GM21423 (cell line): Measurements from ENCODE around the gene NDRG4.

Experiments used
- ATAC-seq: cut with Tn5 transposase; IDR thresholded peaks from one replicate; pipeline ENCODE4 v1.9.1; 2021; ENCODE audit warnings: mild to moderate bottlenecking, moderate library complexity; ENCODE audit not compliant: unreplicated experiment

NDRG4 gene

GRCh38 chr16:58499615-58500351 is at the start of gene NDRG4:
NDRG4 (plus strand) TSS chr16:58500143; CDS start chr16:58500249, 106 bp downstream.
- no peak for ATAC-seq

GRCh38 chr16:58450590-58450989 is 49.4 kb upstream of the NDRG4 start:
- no peak for ATAC-seq

GRCh38 chr16:58451265-58451689 is 48.7 kb upstream of the NDRG4 start:
- ATAC-seq: no peak

- no peak for ATAC-seq
Measured at GRCh38 chr16:58451945-58452401, 48.0 kb upstream of the NDRG4 start.

DNA sequence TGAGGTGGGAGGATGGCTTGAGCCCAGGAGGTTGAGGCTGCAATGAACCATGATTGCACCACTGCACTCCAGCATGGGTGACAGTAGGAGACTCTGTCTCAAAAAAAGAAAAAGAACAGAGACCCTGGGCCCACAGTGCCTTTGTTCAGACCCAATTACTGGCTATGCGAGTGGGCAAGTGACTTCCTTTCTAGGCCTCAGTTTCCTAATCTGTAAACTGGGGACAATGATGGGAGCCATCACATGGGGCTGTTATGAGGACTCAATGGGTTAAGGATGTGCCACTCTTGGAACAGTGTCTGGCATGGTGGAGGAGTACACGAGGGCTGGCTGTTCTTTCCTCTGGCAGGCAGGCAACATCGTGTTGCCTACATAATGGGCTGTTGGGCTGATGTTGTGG is 47.3 kb upstream of the NDRG4 start:
- ATAC-seq: no peak

GRCh38 chr16:58454178-58454577 is 45.8 kb upstream of the NDRG4 start:
- no peak for ATAC-seq

- ATAC-seq: no peak
Measured at GRCh38 chr16:58454856-58455255, 45.1 kb upstream of the NDRG4 start.

DNA sequence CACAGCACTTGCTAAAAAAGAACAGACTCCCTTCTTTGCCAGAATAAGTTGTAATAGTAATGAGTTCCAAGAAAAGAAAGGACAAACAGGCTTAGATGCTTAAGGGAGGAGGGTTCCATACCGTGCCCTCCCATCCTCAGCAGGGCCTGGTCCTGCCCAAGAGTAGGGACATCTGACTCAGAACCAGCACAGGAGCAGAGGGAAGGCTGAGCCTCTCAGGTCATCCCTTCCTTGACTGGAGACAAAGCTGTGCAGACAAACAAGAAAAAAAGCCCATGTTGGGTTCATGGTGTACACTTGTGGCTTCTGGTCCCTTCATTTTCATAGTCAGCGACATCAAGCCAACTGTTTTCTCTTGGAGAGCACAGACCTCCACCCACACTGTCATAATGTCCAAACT is 44.2 kb upstream of the NDRG4 start:
- no peak for ATAC-seq

DNA sequence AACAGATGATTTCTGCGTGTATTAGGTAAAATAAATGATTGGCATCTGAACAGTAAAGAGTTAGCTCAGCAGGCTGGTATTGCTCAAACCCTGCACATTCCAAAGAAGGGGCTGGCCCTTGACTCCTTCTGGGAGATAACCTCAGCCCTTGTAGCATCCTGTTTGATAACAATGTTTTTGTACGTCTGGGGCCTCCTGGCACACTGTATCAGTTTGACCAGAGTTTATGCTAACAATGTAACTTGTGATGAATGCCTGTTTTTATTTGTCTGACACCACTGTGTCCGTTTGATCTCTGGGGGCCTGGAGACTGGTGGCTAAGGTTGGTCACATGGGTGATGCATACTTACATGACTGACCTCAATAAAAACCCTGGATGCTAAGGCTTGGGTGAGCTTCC is 43.8 kb upstream of the NDRG4 start:
- no peak for ATAC-seq

DNA sequence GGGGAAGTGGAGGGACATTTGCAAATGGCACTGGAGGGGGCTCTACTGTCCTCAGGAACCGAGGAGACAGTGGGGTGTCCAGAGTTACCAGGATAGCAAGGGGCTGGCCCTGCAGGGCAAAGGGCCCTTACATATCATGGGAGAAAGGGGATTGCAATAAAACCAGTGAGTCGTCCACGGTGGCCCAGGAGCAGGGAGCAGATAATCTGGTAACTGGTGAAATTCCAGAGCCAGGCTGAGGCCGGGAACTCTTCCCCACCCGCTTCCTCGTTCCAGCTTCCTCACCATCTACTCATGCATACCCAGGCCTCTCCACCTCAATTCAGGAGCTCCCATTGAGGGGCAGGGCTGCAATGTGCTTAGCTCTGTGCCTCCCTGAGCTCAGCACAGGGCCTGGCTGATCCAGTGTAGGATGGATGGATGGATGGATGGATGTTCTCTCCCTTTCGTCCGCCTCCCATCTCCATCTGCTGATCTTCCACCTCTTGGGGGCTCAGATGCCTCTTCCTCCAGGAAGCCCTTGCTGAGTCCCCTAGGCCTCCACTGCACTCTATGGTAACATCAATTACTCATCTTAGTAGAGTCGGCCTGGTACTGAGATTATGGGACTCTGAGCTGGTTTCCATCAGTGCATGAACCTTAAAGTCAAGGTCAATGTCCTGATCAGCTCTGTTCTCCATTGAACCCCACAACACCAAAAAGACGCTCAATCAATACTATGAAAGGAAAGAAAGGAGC is 41.2 kb upstream of the NDRG4 start:
- no peak for ATAC-seq

GRCh38 chr16:58459344-58460218 is 40.4 kb upstream of the NDRG4 start:
- peak; percentile 48 for ATAC-seq

DNA sequence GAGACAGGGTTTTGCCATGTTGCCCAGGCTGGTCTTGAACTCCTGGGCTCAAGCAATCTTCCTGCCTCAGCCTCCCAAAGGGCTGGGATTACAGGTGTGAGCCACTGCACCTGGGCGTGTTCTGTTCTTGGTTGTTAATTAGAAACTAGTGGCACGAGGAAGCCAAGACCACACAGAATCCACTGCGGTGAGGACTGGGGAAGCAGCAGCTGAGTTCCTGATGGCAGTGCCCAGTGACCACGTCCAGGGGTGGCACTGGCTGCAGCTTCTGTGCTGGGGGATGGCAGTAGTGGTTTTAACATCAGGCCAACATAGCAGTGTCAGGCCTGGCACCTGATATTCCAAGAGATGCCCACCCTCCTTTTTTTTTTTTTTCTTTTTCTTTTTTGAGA is 39.7 kb upstream of the NDRG4 start:
- no peak for ATAC-seq

DNA sequence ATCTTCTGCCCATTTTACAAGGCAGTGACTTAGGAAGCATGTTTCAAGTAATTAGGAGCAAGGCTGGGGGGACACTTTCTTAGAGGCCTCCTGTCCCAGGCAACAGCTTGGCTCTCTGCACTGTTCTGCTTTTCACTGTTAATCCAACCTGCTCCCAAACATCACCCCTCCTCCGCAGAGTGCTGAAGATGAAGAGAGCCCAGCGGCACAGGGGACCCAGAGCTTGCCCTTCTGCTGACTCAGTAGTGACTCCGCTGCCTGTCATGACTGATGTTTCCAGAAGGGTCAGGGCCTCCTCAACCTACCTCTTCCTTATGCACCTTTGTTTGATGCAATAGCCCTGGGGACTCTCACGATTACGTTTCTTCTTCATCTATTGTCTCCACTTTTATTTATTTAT is 38.9 kb upstream of the NDRG4 start:
- no peak for ATAC-seq

- no peak for ATAC-seq
Measured at GRCh38 chr16:58461640-58462039, 38.3 kb upstream of the NDRG4 start.

DNA sequence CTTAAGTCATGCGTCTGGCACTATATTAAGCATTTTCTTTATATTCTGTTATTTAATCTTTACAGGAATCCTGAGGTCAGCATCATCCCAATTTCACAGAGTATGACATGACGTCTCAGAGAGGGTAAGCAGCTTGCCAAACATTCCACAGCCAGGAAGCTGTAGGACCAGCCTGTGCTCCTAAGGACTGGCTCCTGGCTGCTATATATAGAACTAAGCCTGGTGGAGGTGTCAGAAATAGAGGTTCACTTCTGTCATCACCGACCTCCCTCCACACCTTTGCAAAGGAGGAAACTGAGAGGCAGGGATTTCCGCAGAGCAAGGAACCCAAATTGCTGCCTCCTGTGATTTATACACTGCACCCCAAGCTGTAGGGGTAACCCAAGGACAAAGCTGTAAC is 37.9 kb upstream of the NDRG4 start:
- no peak for ATAC-seq

DNA sequence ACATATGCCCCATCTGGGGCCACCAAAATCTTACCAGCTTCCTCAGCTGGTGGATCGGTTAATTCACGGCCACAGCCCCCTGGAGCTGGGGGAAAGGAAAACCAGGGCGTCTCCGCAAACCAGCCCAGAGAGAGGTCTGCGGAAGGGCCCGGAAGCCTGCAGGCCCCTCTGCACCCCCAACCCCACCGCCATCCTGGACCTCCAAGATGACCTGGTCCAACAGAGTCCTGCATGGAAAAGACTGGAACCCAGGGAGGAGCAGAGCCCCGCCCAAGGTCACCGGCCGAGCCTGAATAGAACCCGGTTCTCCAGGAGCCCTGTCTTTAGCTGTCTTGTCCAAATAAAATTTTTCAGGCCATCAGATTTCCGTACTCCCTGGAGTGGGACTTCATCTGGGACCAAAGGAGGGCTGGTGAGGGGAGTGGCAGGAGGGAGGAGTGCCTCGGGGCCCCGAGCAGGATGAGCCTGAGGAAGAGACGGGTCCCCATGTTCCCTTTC is 37.4 kb upstream of the NDRG4 start:
- ATAC-seq: no peak

DNA sequence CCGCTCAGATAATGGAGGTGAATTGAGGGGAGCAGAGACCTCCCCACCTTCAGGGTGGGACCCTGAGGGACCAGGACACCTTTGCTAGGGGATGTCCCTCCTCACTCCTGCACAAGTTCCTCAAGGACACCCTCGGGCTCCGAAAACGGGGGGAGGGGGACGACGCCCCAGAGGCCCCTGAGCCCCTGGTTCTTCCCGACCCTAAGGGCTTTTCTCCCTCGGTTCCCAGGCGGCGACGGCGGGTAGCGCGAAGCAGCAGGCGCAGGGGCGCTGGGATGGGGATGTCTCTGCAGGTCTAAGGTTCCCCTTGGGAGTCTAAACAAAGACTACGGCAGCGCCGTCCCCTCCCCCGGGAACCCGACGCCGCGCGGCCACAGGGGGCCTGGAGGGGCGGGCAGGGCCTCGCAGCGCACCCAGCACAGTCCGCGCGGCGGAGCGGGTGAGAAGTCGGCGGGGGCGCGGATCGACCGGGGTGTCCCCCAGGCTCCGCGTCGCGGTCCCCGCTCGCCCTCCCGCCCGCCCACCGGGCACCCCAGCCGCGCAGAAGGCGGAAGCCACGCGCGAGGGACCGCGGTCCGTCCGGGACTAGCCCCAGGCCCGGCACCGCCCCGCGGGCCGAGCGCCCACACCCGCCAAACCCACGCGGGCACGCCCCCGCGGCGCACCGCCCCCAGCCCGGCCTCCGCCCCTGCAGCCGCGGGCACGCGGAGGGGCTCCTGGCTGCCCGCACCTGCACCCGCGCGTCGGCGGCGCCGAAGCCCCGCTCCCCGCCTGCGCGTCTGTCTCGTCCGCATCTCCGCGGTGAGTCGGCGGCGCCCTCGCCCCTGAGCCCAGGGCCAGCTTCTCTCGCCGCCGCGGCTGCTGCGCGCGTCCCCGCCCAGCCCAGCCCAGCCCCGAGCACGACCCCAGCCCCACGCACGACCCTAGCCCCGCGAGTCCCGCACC is 36.7 kb upstream of the NDRG4 start:
- ATAC-seq: no peak

- ATAC-seq: no peak
Measured at GRCh38 chr16:58464047-58464915, 35.7 kb upstream of the NDRG4 start.
